BLaER1 treated with 17β-estradiol and CSF1 and Interleukin-3, amounts not matched to agents 10 nM and 100 nM (cell line): Measurements from ENCODE around the gene GPATCH2.

Experiments
- H3K27ac ChIP-seq, 11 experiments: shearing (Covaris generic); formaldehyde crosslinking; 2 replicates each; pipeline ENCODE4 v1.8.1; 2022
- H3K27me3 ChIP-seq, 11 experiments: shearing (Covaris generic); formaldehyde crosslinking; 2 replicates each; pipeline ENCODE4 v1.8.1; 2022
- H3K36me3 ChIP-seq, 11 experiments: shearing (Covaris generic); formaldehyde crosslinking; 2 replicates each; pipeline ENCODE4 v1.8.1; 2022
- H3K4me1 ChIP-seq, 10 experiments: shearing (Covaris generic); formaldehyde crosslinking; 2 replicates each; pipeline ENCODE4 v1.8.1; 2022
- H3K4me2 ChIP-seq, 11 experiments: shearing (Covaris generic); formaldehyde crosslinking; 2 replicates each; pipeline ENCODE4 v1.8.1; 2022
- H3K4me3 ChIP-seq, 10 experiments: shearing (Covaris generic); formaldehyde crosslinking; 2 replicates each; pipeline ENCODE4 v1.8.1; 2022
- H3K9ac ChIP-seq, 11 experiments: shearing (Covaris generic); formaldehyde crosslinking; 2 replicates each; pipeline ENCODE4 v1.8.1; 2022
- H3K9me3 ChIP-seq, 11 experiments: shearing (Covaris generic); formaldehyde crosslinking; replicated peaks in 1 of 11; 2 replicates each; pipeline ENCODE4 v1.8.1; 2022
- H4K20me1 ChIP-seq, 11 experiments: shearing (Covaris generic); formaldehyde crosslinking; 2 replicates each; pipeline ENCODE4 v1.8.1; 2022
- Cebpa-rat ChIP-seq, 11 experiments: shearing (Covaris generic); IDR thresholded peaks; 2 replicates each; pipeline ENCODE4 v1.8.1; 2022

GPATCH2 gene

DNA sequence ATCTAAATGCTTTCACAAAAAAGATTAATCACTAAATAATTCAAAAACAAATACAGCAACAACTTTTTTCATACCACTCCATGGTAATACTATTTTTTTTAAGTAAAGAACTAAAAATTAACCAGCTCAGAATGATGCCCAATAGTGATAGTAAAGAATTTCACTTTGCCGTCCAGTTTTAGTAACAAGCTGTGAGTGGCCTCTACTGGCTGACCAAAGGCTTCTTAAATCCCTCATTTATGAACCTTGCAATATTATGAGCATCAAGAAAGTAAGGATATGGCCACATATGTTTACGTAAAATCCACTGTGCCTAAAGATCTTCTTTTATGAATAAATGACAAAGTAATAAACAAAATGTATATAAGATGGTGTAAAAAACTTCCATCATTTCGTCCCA is 108.6 kb downstream of the GPATCH2 start:
- H3K9ac ChIP-seq = no peak overlapping the region
- H4K20me1 ChIP-seq = no peaks in the 10 kb centered on the region

DNA sequence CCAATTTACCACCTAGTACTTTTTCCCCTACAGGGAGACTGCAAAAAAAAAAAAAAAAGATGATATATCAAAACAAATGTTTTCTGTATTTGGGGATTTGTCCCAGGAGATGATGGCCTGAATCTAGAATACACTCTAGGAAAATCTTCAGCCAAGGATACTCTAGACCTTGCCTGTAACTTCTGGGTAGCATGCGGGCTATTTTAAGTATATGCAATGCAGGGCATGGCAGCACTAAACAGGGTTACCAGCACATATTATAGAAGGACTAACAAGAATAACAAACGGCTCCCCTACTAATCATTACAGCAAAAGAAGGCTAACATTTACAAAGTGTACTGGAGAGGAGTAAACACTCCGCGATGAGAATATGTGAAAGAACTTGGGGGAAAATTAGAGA is 109.6 kb downstream of the GPATCH2 start:
- Histone ChIP-seq H4K20me1 (no peaks in the 10 kb centered on the region), H3K27me3 (no peaks in the 10 kb centered on the region), H3K27ac (no peak overlapping the region), H3K36me3 (no peaks in the 10 kb centered on the region), H3K4me3 (no peak overlapping the region), H3K4me2 (no peak overlapping the region), H3K9ac (no peak overlapping the region), H3K4me1 (no peaks in the 10 kb centered on the region), H3K9me3 (no peaks in the 10 kb centered on the region)
- no peak for TF ChIP-seq Cebpa-rat (IDR thresholded peaks at IDR 0.05)

More for the DNA sequence above, 108.6 kb downstream of the GPATCH2 start:
- Histone ChIP-seq H3K4me3 (no peak overlapping the region), H3K27me3 (no peaks in the 10 kb centered on the region), H3K9me3 (no peaks in the 10 kb centered on the region), H3K27ac (no peak overlapping the region), H3K4me2 (no peak overlapping the region), H3K4me1 (no peaks in the 10 kb centered on the region), H3K36me3 (no peaks in the 10 kb centered on the region)
- no peak for TF ChIP-seq Cebpa-rat (IDR thresholded peaks at IDR 0.05)

GRCh38 chr1:217506878-217507277 is 124.0 kb downstream of the GPATCH2 start:
- H3K27ac ChIP-seq = no peak overlapping the region
- H3K36me3 ChIP-seq = peaks cover 0 to 32% (median 6%) of the 10 kb centered on the region in 11 experiments; a peak in 12 of 22 replicates
- no peak overlapping the region for H3K4me2 ChIP-seq

DNA sequence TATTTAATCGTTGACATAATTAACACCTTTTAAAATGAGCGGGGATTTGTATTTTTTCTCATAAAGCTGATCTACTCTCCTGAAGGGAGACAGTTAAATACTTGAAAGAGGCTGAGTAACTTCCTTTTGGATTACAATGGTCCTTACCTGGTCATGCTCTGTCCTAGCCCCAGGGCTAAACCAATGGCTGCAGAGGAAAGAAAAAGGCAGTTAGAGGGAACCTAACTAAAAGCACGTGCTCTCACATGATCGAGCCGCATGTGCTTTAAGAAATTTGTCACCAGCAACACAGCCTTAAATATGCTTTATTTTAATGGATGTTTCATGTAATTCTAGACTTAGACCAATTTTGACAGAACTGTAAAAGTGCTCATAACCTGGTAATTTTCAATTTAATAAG is 132.7 kb downstream of the GPATCH2 start:
- no peak overlapping the region for H3K9ac ChIP-seq

More at GRCh38 chr1:217506878-217507277, 124.0 kb downstream of the GPATCH2 start:
- Histone ChIP-seq H3K27me3 (no peaks in the 10 kb centered on the region), H3K4me1 (no peaks in the 10 kb centered on the region), H3K9ac (no peak overlapping the region), H3K9me3 (no peaks in the 10 kb centered on the region), H4K20me1 (no peaks in the 10 kb centered on the region), H3K4me3 (no peak overlapping the region)
- no peak for TF ChIP-seq Cebpa-rat (IDR thresholded peaks at IDR 0.05)

GRCh38 chr1:217495249-217495648 is 135.6 kb downstream of the GPATCH2 start:
- H3K9ac ChIP-seq = no peak overlapping the region
- no peak overlapping the region for H3K27ac ChIP-seq
- H4K20me1 ChIP-seq = no peaks in the 10 kb centered on the region
- H3K4me1 ChIP-seq = peaks cover 0 to 26% (median 0%) of the 10 kb centered on the region in 10 experiments; a peak in 5 of 20 replicates
- TF ChIP-seq Cebpa-rat (IDR thresholded peaks at IDR 0.05) = no peak
- H3K4me3 ChIP-seq = no peak overlapping the region
- no peaks in the 10 kb centered on the region for H3K9me3 ChIP-seq
- H3K4me2 ChIP-seq = peak overlapping the region in 2 of 11 experiments; percentile 31 to 43; a peak in 3 of 22 replicates
- peaks cover 0 to 34% (median 6%) of the 10 kb centered on the region in 11 experiments; a peak in 9 of 22 replicates for H3K36me3 ChIP-seq
- H3K27me3 ChIP-seq = no peaks in the 10 kb centered on the region

More for the DNA sequence above, 132.7 kb downstream of the GPATCH2 start:
- Histone ChIP-seq H3K4me3 (no peak overlapping the region), H3K4me2 (no peak overlapping the region), H3K27ac (no peak overlapping the region), H3K36me3 (peaks cover 0 to 10% (median 5%) of the 10 kb centered on the region in 11 experiments; a peak in 7 of 22 replicates), H3K4me1 (peaks cover 0 to 24% (median 0%) of the 10 kb centered on the region in 10 experiments; a peak in 5 of 20 replicates), H3K9me3 (no peaks in the 10 kb centered on the region), H4K20me1 (no peaks in the 10 kb centered on the region), H3K27me3 (no peaks in the 10 kb centered on the region)
- no peak for TF ChIP-seq Cebpa-rat (IDR thresholded peaks at IDR 0.05)

DNA sequence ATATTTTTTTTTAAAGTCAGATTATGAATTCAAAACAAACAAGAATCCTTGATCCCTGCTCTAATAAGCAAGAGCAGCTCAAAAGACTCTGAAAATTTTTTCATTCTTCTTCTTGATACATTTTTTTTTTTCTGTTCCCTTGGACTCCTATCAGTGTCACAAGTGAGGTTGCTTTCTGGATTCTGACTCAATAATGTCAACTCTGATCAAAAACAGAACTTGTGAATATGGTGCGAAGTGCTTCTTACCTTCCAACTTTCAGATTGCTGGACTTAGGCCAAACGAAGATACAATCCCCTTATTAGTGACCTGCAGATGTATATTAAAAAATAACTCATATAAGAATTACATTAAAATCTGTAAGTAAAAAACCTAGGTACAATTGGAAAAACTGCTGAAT is 136.1 kb downstream of the GPATCH2 start:
- TF ChIP-seq Cebpa-rat (IDR thresholded peaks at IDR 0.05) = no peak
- H3K4me1 ChIP-seq = peaks cover 0 to 26% (median 0%) of the 10 kb centered on the region in 10 experiments; a peak in 5 of 20 replicates

DNA sequence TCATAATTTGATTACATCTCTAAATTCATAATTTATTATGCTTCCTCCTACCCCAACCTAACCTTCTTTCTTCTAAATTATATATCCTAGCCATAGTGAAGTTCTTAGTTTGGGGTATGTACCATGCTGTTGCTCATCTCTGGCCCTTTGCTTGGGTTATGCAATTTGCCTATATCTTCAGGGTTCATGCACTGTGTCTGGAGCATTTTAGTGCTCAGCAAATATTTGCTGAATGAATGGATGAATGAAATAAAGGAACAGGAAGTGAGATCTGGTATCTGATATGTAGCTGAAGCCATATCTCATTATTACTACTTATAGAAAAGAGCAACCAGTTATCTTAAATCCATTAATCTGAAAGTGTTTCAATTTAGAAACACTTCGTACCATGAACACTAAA is 137.6 kb downstream of the GPATCH2 start:
- peaks cover 0 to 44% (median 6%) of the 10 kb centered on the region in 11 experiments; a peak in 10 of 22 replicates for H3K36me3 ChIP-seq
- no peak for TF ChIP-seq Cebpa-rat (IDR thresholded peaks at IDR 0.05)
- H3K27me3 ChIP-seq = no peaks in the 10 kb centered on the region
- H3K4me3 ChIP-seq = no peak overlapping the region
- H3K4me1 ChIP-seq = peaks cover 0 to 26% (median 0%) of the 10 kb centered on the region in 10 experiments; a peak in 5 of 20 replicates
- no peaks in the 10 kb centered on the region for H3K9me3 ChIP-seq
- H3K4me2 ChIP-seq = 0 out of 22 replicates have a peak overlapping the region, but pooled peaks of 2 of the 11 experiments have one; percentile 9 to 24
- H3K9ac ChIP-seq = no peak overlapping the region
- H4K20me1 ChIP-seq = no peaks in the 10 kb centered on the region
- no peak overlapping the region for H3K27ac ChIP-seq

More for the DNA sequence above, 136.1 kb downstream of the GPATCH2 start:
- Histone ChIP-seq H3K9me3 (no peaks in the 10 kb centered on the region), H3K36me3 (peaks cover 0 to 39% (median 6%) of the 10 kb centered on the region in 11 experiments; a peak in 9 of 22 replicates), H3K4me2 (peak overlapping the region in 1 of 11 experiments; percentile 11; a peak in 1 of 22 replicates), H3K27ac (no peak overlapping the region), H3K4me3 (no peak overlapping the region), H4K20me1 (no peaks in the 10 kb centered on the region), H3K9ac (no peak overlapping the region), H3K27me3 (no peaks in the 10 kb centered on the region)

GRCh38 chr1:217484871-217485270 is 146.0 kb downstream of the GPATCH2 start:
- Histone ChIP-seq H3K9ac (no peak overlapping the region), H4K20me1 (no peaks in the 10 kb centered on the region), H3K4me2 (peak overlapping the region in 2 of 11 experiments; percentile 10 to 46; a peak in 3 of 22 replicates), H3K27ac (no peak overlapping the region), H3K36me3 (peaks cover 0 to 42% (median 0%) of the 10 kb centered on the region in 11 experiments; a peak in 7 of 22 replicates), H3K27me3 (no peaks in the 10 kb centered on the region), H3K9me3 (peaks cover 0 to 10% (median 3%) of the 10 kb centered on the region in 11 experiments; a peak in 7 of 22 replicates), H3K4me1 (peaks cover 0 to 20% (median 3%) of the 10 kb centered on the region in 10 experiments; a peak in 9 of 20 replicates), H3K4me3 (no peak overlapping the region)
- no peak for TF ChIP-seq Cebpa-rat (IDR thresholded peaks at IDR 0.05)

DNA sequence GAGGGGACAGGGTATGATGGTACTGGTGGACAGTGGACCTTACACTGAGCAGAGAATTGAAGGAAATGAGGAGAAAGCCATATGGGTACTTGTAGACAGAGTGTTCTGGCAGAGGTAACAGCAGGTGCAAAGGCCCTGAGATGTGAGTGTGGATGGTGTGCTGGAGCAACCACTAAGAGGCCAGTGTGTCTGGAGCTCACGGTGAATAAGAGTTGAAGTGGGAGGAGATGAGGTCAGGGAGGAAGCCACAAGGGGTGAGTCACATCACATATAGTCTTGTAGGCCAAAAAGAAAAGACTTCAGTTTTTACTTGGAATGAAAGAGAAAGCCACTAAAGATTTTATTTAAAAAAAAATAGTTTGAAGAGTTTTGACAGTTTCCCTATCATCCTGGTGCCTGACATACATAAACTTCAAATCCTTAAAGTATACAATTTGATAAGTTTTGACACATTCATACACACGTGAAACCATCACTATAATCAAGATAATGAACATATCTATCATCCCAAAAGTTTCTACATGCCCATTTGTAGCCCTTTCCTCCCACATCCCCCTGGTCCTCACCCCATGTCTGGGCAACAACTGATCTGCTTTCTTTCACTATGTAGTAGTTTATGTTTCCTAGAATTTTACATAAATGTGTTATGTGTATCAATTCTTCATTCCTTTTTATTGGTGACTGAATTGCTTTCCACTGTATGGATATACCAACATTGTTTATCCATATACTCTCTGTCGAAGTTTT is 148.4 kb downstream of the GPATCH2 start:
- Histone ChIP-seq H3K9ac (no peak overlapping the region), H3K4me1 (peaks cover 0 to 20% (median 3%) of the 10 kb centered on the region in 10 experiments; a peak in 9 of 20 replicates), H4K20me1 (no peaks in the 10 kb centered on the region), H3K9me3 (peaks cover 0 to 16% (median 6%) of the 10 kb centered on the region in 11 experiments; a peak in 7 of 22 replicates), H3K4me3 (no peak overlapping the region), H3K36me3 (peaks cover 0 to 42% (median under 1%) of the 10 kb centered on the region in 11 experiments; a peak in 8 of 22 replicates), H3K27me3 (no peaks in the 10 kb centered on the region), H3K27ac (no peak overlapping the region), H3K4me2 (peak overlapping the region in 4 of 11 experiments; percentile 16 to 57 (median 34); a peak in 6 of 22 replicates)
- no peak for TF ChIP-seq Cebpa-rat (IDR thresholded peaks at IDR 0.05)
